Measurements from ENCODE around the gene RAD51B. TPM values are rescaled to one million over a fixed set of nuclear protein-coding genes. Genes with fewer than 3 reads are reported as not detected.

RAD51B gene
- total and polyA plus RNA-seq, 9 of the 15 experiments (the other 6 are each of a cell fraction or from before 2014, with no cell fraction given) = 8.5 to 17.3 (median 11.3) TPM

- TF ChIP-seq REST (IDR thresholded peaks at IDR 0.05; ENCODE audit: borderline replicate concordance) (no peak), REST (CRISPR knock-in tag; IDR thresholded peaks at IDR 0.05; ENCODE audit: low read depth) (no peak), KDM2B (CRISPR knock-in tag; IDR thresholded peaks at IDR 0.05) (no peak), SMARCA5 (IDR thresholded peaks at IDR 0.05) (no peak), ZNF263 (CRISPR knock-in tag; IDR thresholded peaks at IDR 0.05; ENCODE audit: borderline replicate concordance) (no peak), ZNF133 (CRISPR knock-in tag; IDR thresholded peaks at IDR 0.05) (no peak), E2F4 (CRISPR knock-in tag; IDR thresholded peaks at IDR 0.05; ENCODE audit: low read depth) (no peak), ID3 (CRISPR knock-in tag; IDR thresholded peaks at IDR 0.05) (no peak), ID3 (tag; IDR thresholded peaks at IDR 0.05) (no peak), RBM15 (IDR thresholded peaks at IDR 0.05; ENCODE audit: insufficient read depth, low read length) (no peak), ZNF124 (CRISPR knock-in tag; IDR thresholded peaks at IDR 0.05) (no peak)
These were observed 870.7 kb downstream of the RAD51B start (continued) for GRCh38 chr14:68690089-68690958.

Data from K562 (cell line).